HepG2 (cell line): ENCODE results near the gene USH2A. TPM values are rescaled to one million over a fixed set of nuclear protein-coding genes. Genes with fewer than 3 reads are reported as not detected.

Source experiments
- ATAC-seq: fragments of 200-7000 bp; cut with Tn5 transposase; 3 replicates; pipeline ENCODE4 v1.9.1; 2020; ENCODE audit warnings: mild to moderate bottlenecking, moderate library complexity
- BruUV-seq: library from RNA; stranded (reverse); fragments of 400-500 nt; replicated peaks from 2 replicates; lab custom pipeline; 2021; lab: Mats Ljungman, UMichigan
- CTCF ChIA-PET: fragments of 300-600 bp; formaldehyde crosslinking; extraction: SDS; loops from one replicate; lab custom pipeline; 2021; ENCODE audit warnings: low total read pairs, inconsistent platforms, low intra/inter-chr PET ratio; lab: Yijun Ruan, JAX
- POLR2A ChIA-PET: fragments of 350-600 bp; sonication (Branson Sonifier 250); formaldehyde crosslinking; loops from one replicate; lab custom pipeline; 2020; ENCODE audit warnings: antibody characterized with exemption, inconsistent platforms; lab: Yijun Ruan, JAX
- DNase-seq: peaks from one replicate; pipeline ENCODE4 v3.0.0-alpha.2; 2015; ENCODE audit warnings: low spot score
- FAIRE-seq: peaks from 3 replicates; lab custom pipeline; 2011; peaks lifted over from hg19 to GRCh38; lab: Jason Lieb, UNC
- H2AFZ ChIP-seq: one replicate; pipeline ENCODE4 v1.6.1; 2011; ENCODE audit warnings: low read length, inconsistent platforms
- H3K27ac ChIP-seq: fragments of 300-600 bp; 3 replicates; pipeline ENCODE4 v1.8.0; 2011; ENCODE audit warnings: mixed run types, mild to moderate bottlenecking, mixed read lengths, low read length, inconsistent platforms; ENCODE audit not compliant: insufficient read depth; ENCODE audit errors: extremely low read length
- H3K27me3 ChIP-seq, 2 experiments: fragments of 200-600 bp in 1 of 2; 2 replicates in 1 of 2; 3 replicates in 1 of 2; pipeline versions ENCODE4 v1.6.0 to v1.8.0; 2011; ENCODE audit warnings: low read length in 2 of 2, mild to moderate bottlenecking in 2 of 2, moderate library complexity in 2 of 2, inconsistent platforms in 1 of 2; ENCODE audit not compliant: insufficient read depth in 2 of 2, control insufficient read depth in 1 of 2
- H3K36me3 ChIP-seq, 2 experiments: fragments of 200-600 bp in 1 of 2; replicated peaks in 1 of 2; 2 replicates in 1 of 2; 3 replicates in 1 of 2; pipeline versions ENCODE4 v1.5.1 to v1.8.0; 2011; ENCODE audit warnings: low read length in 2 of 2, inconsistent platforms in 1 of 2; ENCODE audit not compliant: insufficient read depth in 2 of 2, control insufficient read depth in 1 of 2
- H3K4me1 ChIP-seq: 2 replicates; pipeline ENCODE4 v1.5.1; 2012; ENCODE audit warnings: low read length, inconsistent platforms; ENCODE audit not compliant: insufficient read depth
- H3K4me2 ChIP-seq: 2 replicates; pipeline ENCODE4 v1.6.0; 2011; ENCODE audit warnings: low read depth, low read length, inconsistent platforms
- H3K4me3 ChIP-seq, 3 experiments: fragments of 200-600 bp in 1 of 3; sonication (generic), shearing (Covaris generic) in 1 of 3; replicated peaks in 1 of 3; 2 replicates each; pipeline ENCODE4 v1.5.1; 2011 to 2016; ENCODE audit warnings: low read length in 3 of 3, inconsistent platforms in 2 of 3, low read depth in 2 of 3, mild to moderate bottlenecking in 2 of 3, control low read depth in 1 of 3, mixed read lengths in 1 of 3; ENCODE audit not compliant: insufficient read depth in 1 of 3
- H3K79me2 ChIP-seq: one replicate; pipeline ENCODE4 v1.6.1; 2011; ENCODE audit warnings: low read length, inconsistent platforms; ENCODE audit not compliant: insufficient read depth
- H3K9ac ChIP-seq: 2 replicates; pipeline ENCODE4 v1.6.0; 2011; ENCODE audit warnings: mild to moderate bottlenecking, low read depth, low read length, inconsistent platforms; ENCODE audit not compliant: insufficient read depth
- H3K9me3 ChIP-seq: 2 replicates; pipeline ENCODE4 v1.5.1; 2012; ENCODE audit warnings: mild to moderate bottlenecking, low read length
- H4K20me1 ChIP-seq: 2 replicates; pipeline ENCODE4 v1.6.0; 2011; ENCODE audit warnings: inconsistent platforms, mild to moderate bottlenecking, low read length, moderate library complexity; ENCODE audit not compliant: insufficient read depth
- ARNT ChIP-seq: fragments of 450-650 bp; IDR thresholded peaks from 2 replicates; pipeline ENCODE4 v1.6.1; 2017
- JUNB ChIP-seq: sonication (generic); formaldehyde crosslinking; IDR thresholded peaks from 2 replicates; pipeline ENCODE4 v1.8.0; 2022; ENCODE audit warnings: missing genetic modification reagents, mild to moderate bottlenecking, borderline replicate concordance
- MED8 ChIP-seq: sonication (generic); formaldehyde crosslinking; IDR thresholded peaks from 2 replicates; pipeline ENCODE4 v1.8.1; 2023; ENCODE audit warnings: mild to moderate bottlenecking, missing genetic modification reagents; ENCODE audit not compliant: insufficient replicate concordance
- NFIC ChIP-seq: IDR thresholded peaks from 2 replicates; pipeline ENCODE4 v1.6.1; 2012; ENCODE audit warnings: mild to moderate bottlenecking, low read length, inconsistent platforms
- PAWR ChIP-seq: sonication (generic); formaldehyde crosslinking; IDR thresholded peaks from 2 replicates; pipeline ENCODE4 v1.4.0; 2020; ENCODE audit warnings: missing genetic modification reagents, mild to moderate bottlenecking, borderline replicate concordance
- RBAK ChIP-seq: sonication (generic); formaldehyde crosslinking; IDR thresholded peaks from 2 replicates; pipeline ENCODE4 v1.5.1; 2020; ENCODE audit warnings: mild to moderate bottlenecking, missing genetic modification reagents
- RBM39 ChIP-seq: fragments of 200-400 bp; formaldehyde crosslinking; IDR thresholded peaks from one replicate; pipeline ENCODE4 v1.6.1; 2018; ENCODE audit warnings: antibody characterized with exemption, mild to moderate bottlenecking, low read depth, low read length; ENCODE audit not compliant: poor library complexity, severe bottlenecking
- SIX4 ChIP-seq: sonication (generic); formaldehyde crosslinking; IDR thresholded peaks from 2 replicates; pipeline ENCODE4 v1.4.0; 2020; ENCODE audit warnings: missing genetic modification reagents
- SMYD3 ChIP-seq: sonication (generic); formaldehyde crosslinking; IDR thresholded peaks from 2 replicates; pipeline ENCODE4 v1.8.1; 2023; ENCODE audit warnings: mild to moderate bottlenecking, missing genetic modification reagents
- TRIM24 ChIP-seq: sonication (generic); formaldehyde crosslinking; IDR thresholded peaks from 2 replicates; pipeline ENCODE4 v1.8.0; 2022; ENCODE audit warnings: mild to moderate bottlenecking, missing genetic modification reagents
- XBP1 ChIP-seq: sonication (generic); formaldehyde crosslinking; IDR thresholded peaks from 2 replicates; pipeline ENCODE4 v1.5.0; 2020; ENCODE audit warnings: missing genetic modification reagents
- ZNF251 ChIP-seq: sonication (generic); formaldehyde crosslinking; IDR thresholded peaks from 2 replicates; pipeline ENCODE4 v1.9.0; 2021; ENCODE audit warnings: mild to moderate bottlenecking, missing genetic modification reagents
- ZNF33B ChIP-seq: sonication (generic); formaldehyde crosslinking; IDR thresholded peaks from 2 replicates; pipeline ENCODE4 v1.5.1; 2020; ENCODE audit warnings: mild to moderate bottlenecking, missing genetic modification reagents
- ZNF564 ChIP-seq: sonication (generic); formaldehyde crosslinking; IDR thresholded peaks from 2 replicates; pipeline ENCODE4 v1.8.1; 2023; ENCODE audit warnings: mild to moderate bottlenecking, missing genetic modification reagents
- WGBS: methylation state at CpG from one replicate; pipeline ENCODE4 v1.1.6; 2017; ENCODE audit warnings: low lambda C conversion rate; 5-methylcytosine and 5-hydroxymethylcytosine counted together
- in situ Hi-C: cut with HindIII; loops from 2 replicates; pipeline ENCODE4 v1.10.0; 2017; ENCODE audit warnings: low pct_unique_long_range_greater_than_20kb; ENCODE audit not compliant: extremely low pct_ligation_motif_present
- intact Hi-C: fragments of 100-400 bp; cut with micrococcal nuclease; formaldehyde crosslinking; loops from one replicate; pipeline ENCODE4 v1.10.0; 2022; ENCODE audit not compliant: unreplicated experiment
- polyA plus RNA-seq, 8 experiments: library from polyadenylated mRNA; depleted of rRNA in 3 of 8; stranded (reverse) in 7 of 8; unstranded in 1 of 8; fragments of >200 nt; fragmentation: Illumina TruSeq in 4 of 8; extraction: Trizol in 4 of 8; gene quantifications; 2 replicates each; pipeline versions ENCODE4 v1.2.1 to v1.2.3, GENCODE V29; 2011 to 2016; ENCODE audit warnings: low read depth in 4 of 8, missing spikeins in 1 of 8, mixed read lengths in 1 of 8; ENCODE audit not compliant: insufficient read depth in 1 of 8
- total RNA-seq, 5 experiments: library from RNA; depleted of rRNA; stranded (reverse); fragments of >200 nt; fragmentation: Illumina TruSeq; extraction: Trizol; gene quantifications; 2 replicates each; pipeline ENCODE4 v1.2.3, GENCODE V29; 2016; ENCODE audit warnings: low read depth in 1 of 5
- TF ChIP-seq, protein P1 (sequence below): sonication (generic); formaldehyde crosslinking; IDR thresholded peaks from 2 replicates; pipeline ENCODE4 v1.4.0; 2020; ENCODE audit warnings: missing genetic modification reagents
- TF ChIP-seq, protein P2 (sequence below): IDR thresholded peaks from 2 replicates; pipeline ENCODE4 v1.6.1; 2016; ENCODE audit warnings: low read depth
- TF ChIP-seq, protein P3 (sequence below): IDR thresholded peaks from 2 replicates; pipeline ENCODE4 v1.6.1; 2016; ENCODE audit warnings: missing biosample characterization, missing genetic modification reagents, low read depth

The USH2A gene
- total and polyA plus RNA-seq, 2 of the 13 experiments (the other 11 are each of a cell fraction or from before 2014, with no cell fraction given): 0.02 TPM; not detected in 1

DNA sequence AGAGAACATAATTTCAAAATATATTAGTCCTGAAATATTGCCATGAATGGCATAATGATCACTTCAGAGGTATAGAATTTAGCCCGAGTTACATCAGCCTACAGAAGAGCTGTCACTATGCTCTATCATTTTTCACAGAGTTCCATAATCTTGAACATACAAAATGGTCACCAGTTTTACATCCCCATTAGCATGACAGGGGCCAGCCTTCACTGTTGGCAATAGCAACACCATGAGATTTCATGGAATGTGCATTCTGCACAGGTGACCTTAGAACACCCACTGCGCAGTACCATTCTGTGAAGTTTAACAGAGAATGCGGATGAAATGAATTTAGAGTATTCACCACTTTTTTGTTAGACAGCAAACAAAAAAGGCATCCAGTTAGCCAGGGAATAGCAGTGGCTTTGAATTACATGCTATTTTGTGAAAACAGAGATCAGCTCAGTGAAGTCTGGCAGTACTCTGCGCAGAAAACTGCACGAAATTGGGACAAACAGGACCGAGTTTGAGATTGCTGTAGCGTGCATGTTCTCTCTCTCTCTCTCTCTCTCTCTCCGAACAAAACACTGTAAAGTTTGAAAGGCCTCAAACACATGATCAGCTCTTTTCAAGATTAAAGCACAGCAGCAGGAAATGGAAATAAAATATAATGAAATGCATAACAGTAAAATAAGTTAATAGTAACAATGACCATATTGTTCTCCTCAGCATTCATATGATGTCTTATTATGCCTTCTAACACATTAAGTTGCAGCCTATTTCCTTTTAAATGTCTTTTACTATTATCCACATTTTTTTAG is 349.3 kb downstream of the USH2A start (continued):
- no peak for TF ChIP-seq ZNF251 (CRISPR knock-in tag)
- TF ChIP-seq, protein P1, sequence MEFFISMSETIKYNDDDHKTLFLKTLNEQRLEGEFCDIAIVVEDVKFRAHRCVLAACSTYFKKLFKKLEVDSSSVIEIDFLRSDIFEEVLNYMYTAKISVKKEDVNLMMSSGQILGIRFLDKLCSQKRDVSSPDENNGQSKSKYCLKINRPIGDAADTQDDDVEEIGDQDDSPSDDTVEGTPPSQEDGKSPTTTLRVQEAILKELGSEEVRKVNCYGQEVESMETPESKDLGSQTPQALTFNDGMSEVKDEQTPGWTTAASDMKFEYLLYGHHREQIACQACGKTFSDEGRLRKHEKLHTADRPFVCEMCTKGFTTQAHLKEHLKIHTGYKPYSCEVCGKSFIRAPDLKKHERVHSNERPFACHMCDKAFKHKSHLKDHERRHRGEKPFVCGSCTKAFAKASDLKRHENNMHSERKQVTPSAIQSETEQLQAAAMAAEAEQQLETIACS (CRISPR knock-in tag): no peak
- TF ChIP-seq, protein P2, sequence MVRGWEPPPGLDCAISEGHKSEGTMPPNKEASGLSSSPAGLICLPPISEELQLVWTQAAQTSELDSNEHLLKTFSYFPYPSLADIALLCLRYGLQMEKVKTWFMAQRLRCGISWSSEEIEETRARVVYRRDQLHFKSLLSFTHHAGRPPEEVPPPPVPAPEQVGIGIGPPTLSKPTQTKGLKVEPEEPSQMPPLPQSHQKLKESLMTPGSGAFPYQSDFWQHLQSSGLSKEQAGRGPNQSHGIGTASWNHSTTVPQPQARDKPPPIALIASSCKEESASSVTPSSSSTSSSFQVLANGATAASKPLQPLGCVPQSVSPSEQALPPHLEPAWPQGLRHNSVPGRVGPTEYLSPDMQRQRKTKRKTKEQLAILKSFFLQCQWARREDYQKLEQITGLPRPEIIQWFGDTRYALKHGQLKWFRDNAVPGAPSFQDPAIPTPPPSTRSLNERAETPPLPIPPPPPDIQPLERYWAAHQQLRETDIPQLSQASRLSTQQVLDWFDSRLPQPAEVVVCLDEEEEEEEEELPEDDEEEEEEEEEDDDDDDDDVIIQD (CRISPR knock-in tag): no peak
- TF ChIP-seq NFIC: no peak
- no peak for TF ChIP-seq TRIM24
- TF ChIP-seq XBP1 (CRISPR knock-in tag): no peak
- TF ChIP-seq RBAK (CRISPR knock-in tag): no peak

DNA sequence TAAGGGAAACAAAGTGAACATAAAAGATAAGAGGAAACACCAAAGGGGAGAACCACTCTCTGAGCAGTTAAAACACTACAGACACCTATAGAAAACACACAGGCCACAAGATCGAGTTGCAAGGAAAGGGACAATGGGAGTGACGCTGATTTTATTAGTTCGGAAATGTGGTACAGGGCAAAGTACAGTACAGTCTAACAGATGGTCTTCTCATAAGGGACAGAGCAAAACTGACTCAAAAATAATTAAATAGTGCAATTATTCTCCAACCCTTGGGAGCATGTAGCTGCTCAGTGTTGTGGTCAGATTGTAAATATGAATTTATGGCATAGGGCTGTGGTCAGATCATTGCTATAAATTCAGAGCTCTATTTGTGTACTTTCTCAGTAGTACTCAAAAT is 352.0 kb downstream of the USH2A start:
- no peak for DNase-seq
- Histone ChIP-seq H3K9ac (no peak overlapping the region), H3K27ac (no peak overlapping the region), H3K4me3 (no peak overlapping the region), H3K4me1 (no peaks in the 10 kb centered on the region), H2AFZ (no peak overlapping the region), H3K4me2 (no peak overlapping the region), H4K20me1 (no peaks in the 10 kb centered on the region), H3K9me3 (no peaks in the 10 kb centered on the region), H3K27me3 (no peaks in the 10 kb centered on the region), H3K79me2 (no peaks in the 10 kb centered on the region), H3K36me3 (no peaks in the 10 kb centered on the region)
- no peak for ATAC-seq
- WGBS: 1% methylated on average over 3 of the region's 3 CpGs
- BruUV-seq: no TSS peak
- CTCF ChIA-PET: no interaction called here
- in situ Hi-C loops: no loop called here
- no peak for FAIRE-seq
- POLR2A ChIA-PET: no interaction called here
- intact Hi-C loops: no loop called here
- TF ChIP-seq JUNB (CRISPR knock-in tag) (no peak), ARNT (no peak), MED8 (CRISPR knock-in tag) (no peak), RBM39 (no peak), ZNF33B (CRISPR knock-in tag) (no peak), ZNF564 (CRISPR knock-in tag) (no peak), SMYD3 (CRISPR knock-in tag) (no peak), SIX4 (CRISPR knock-in tag) (no peak), PAWR (CRISPR knock-in tag) (no peak)
- TF ChIP-seq, protein P3, sequence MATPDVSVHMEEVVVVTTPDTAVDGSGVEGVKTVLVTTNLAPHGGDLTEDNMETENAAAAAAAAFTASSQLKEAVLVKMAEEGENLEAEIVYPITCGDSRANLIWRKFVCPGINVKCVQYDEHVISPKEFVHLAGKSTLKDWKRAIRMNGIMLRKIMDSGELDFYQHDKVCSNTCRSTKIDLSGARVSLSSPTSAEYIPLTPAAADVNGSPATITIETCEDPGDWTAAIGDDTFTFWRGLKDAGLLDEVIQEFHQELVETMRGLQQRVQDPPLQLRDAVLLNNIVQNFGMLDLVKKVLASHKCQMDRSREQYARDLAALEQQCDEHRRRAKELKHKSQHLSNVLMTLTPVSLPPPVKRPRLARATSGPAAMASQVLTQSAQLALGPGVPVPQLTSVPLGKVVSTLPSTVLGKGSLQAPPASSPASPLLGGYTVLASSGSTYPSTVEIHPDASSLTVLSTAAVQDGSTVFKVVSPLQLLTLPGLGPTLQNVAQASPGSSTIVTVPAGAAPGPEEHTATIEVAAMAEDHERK: no peak
